ENCODE results near the gene HAND2. TPM values are rescaled to one million over a fixed set of nuclear protein-coding genes. Genes with fewer than 3 reads are reported as not detected.
A peak's percentile ranks its signal among the peaks of the same experiment; 100 is the strongest.

The HAND2 gene
- 100 to 1,000 TPM in 1 of 2 donors, 10 to 100 TPM in 1; 86.3 to 108 TPM for total RNA-seq

- peak; percentile 93 for DNase-seq (ENCODE audit: low spot score)
- no peaks in the 10 kb centered on the region for H3K9me3 ChIP-seq
- peaks cover 0 to 8% of the 10 kb centered on the region in 2 donors for H3K4me1 ChIP-seq
- H3K27ac ChIP-seq: peak within 1 kb of the TSS; percentile 94 to 97
- no peaks in the 10 kb centered on the region for H3K27me3 ChIP-seq
- peaks cover 9% of the 10 kb centered on the region for H3K36me3 ChIP-seq
- no peak for TF ChIP-seq CTCF (IDR thresholded peaks at IDR 0.05)
- H3K4me3 ChIP-seq: peak within 1 kb of the TSS; percentile 56 to 76
These were observed at the start of gene HAND2 for GRCh38 chr4:173529477-173530325. TSS of gene HAND2 (minus strand) at chr4:173530229. CDS start at chr4:173529289, 940 bp downstream.

- Histone ChIP-seq H3K4me3 (no peak overlapping the region), H3K4me1 (peaks cover 0 to 7% of the 10 kb centered on the region in 2 donors), H3K9me3 (no peaks in the 10 kb centered on the region), H3K27ac (peak overlapping the region; percentile 59 to 69), H3K27me3 (no peaks in the 10 kb centered on the region), H3K36me3 (no peaks in the 10 kb centered on the region)
- DNase-seq (ENCODE audit: low spot score): no peak
- TF ChIP-seq CTCF (IDR thresholded peaks at IDR 0.05): no peak
These were observed 48.9 kb upstream of the HAND2 start for GRCh38 chr4:173578956-173579355.

- Histone ChIP-seq H3K9me3 (no peaks in the 10 kb centered on the region), H3K36me3 (no peaks in the 10 kb centered on the region), H3K4me1 (peaks cover 0 to 12% of the 10 kb centered on the region in 2 donors), H3K27me3 (no peaks in the 10 kb centered on the region), H3K4me3 (no peak overlapping the region), H3K27ac (peak overlapping the region; percentile 59 to 69)
- no peak for TF ChIP-seq CTCF (IDR thresholded peaks at IDR 0.05)
- no peak for DNase-seq (ENCODE audit: low spot score)
These were observed 47.9 kb upstream of the HAND2 start for GRCh38 chr4:173577963-173578362.

- Histone ChIP-seq H3K27me3 (no peaks in the 10 kb centered on the region), H3K36me3 (no peaks in the 10 kb centered on the region), H3K4me3 (no peak overlapping the region), H3K9me3 (no peaks in the 10 kb centered on the region), H3K4me1 (peaks cover 0 to 27% of the 10 kb centered on the region in 2 donors), H3K27ac (peak overlapping the region in 1 of 2 donors; percentile 7)
- TF ChIP-seq CTCF (IDR thresholded peaks at IDR 0.05): no peak
- DNase-seq (ENCODE audit: low spot score): no peak
These were observed 45.6 kb upstream of the HAND2 start for GRCh38 chr4:173575482-173576152.

GRCh38 chr4:173573725-173574124 lies 43.7 kb upstream of the HAND2 start:
- DNase-seq (ENCODE audit: low spot score): no peak
- H3K4me1 ChIP-seq: peaks cover 0 to 31% of the 10 kb centered on the region in 2 donors
- H3K9me3 ChIP-seq: no peaks in the 10 kb centered on the region
- no peak for TF ChIP-seq CTCF (IDR thresholded peaks at IDR 0.05)
- no peaks in the 10 kb centered on the region for H3K27me3 ChIP-seq
- H3K4me3 ChIP-seq: no peak overlapping the region
- H3K36me3 ChIP-seq: no peaks in the 10 kb centered on the region
- H3K27ac ChIP-seq: no peak overlapping the region
